WTC11 (cell line): ENCODE results near the gene HMGB4.

Experiments used
- CBFB ChIP-seq: sonication (generic); formaldehyde crosslinking; IDR thresholded peaks from 2 replicates; pipeline ENCODE4 v1.8.1; 2022; ENCODE audit warnings: mild to moderate bottlenecking, low read depth, missing genetic modification reagents
- ESRRA ChIP-seq: sonication (generic); formaldehyde crosslinking; IDR thresholded peaks from 2 replicates; pipeline ENCODE4 v1.8.1; 2022; ENCODE audit warnings: mild to moderate bottlenecking, missing genetic modification reagents, borderline replicate concordance
- ETV6 ChIP-seq: sonication (generic); formaldehyde crosslinking; IDR thresholded peaks from 2 replicates; pipeline ENCODE4 v1.8.1; 2022; ENCODE audit warnings: mild to moderate bottlenecking, missing genetic modification reagents
- FOXK1 ChIP-seq: sonication (generic); formaldehyde crosslinking; IDR thresholded peaks from 2 replicates; pipeline ENCODE4 v1.8.0; 2022; ENCODE audit warnings: mild to moderate bottlenecking, moderate library complexity, missing genetic modification reagents
- JUN ChIP-seq: sonication (generic); formaldehyde crosslinking; IDR thresholded peaks from 2 replicates; pipeline ENCODE4 v1.8.0; 2023; ENCODE audit warnings: mild to moderate bottlenecking, missing genetic modification reagents
- NR1H2 ChIP-seq: sonication (generic); formaldehyde crosslinking; IDR thresholded peaks from 2 replicates; pipeline ENCODE4 v1.9.0; 2021; ENCODE audit warnings: mild to moderate bottlenecking, moderate library complexity, missing genetic modification reagents
- NR3C1 ChIP-seq: sonication (generic); formaldehyde crosslinking; conservative IDR thresholded peaks from 2 replicates; pipeline ENCODE4 v1.8.1; 2023; ENCODE audit warnings: low read depth, mild to moderate bottlenecking, missing genetic modification reagents
- TF ChIP-seq, protein P1 (sequence below): fragments of 200-600 bp; IDR thresholded peaks from 2 replicates; pipeline ENCODE4 v1.8.0; 2022; ENCODE audit warnings: antibody characterized with exemption
- TF ChIP-seq, protein P2 (sequence below): sonication (generic); formaldehyde crosslinking; IDR thresholded peaks from 2 replicates; pipeline ENCODE4 v1.8.1; 2022; ENCODE audit warnings: low read depth, missing genetic modification reagents, borderline replicate concordance
- TF ChIP-seq, protein P3 (sequence below): sonication (generic); formaldehyde crosslinking; IDR thresholded peaks from 2 replicates; pipeline ENCODE4 v1.8.0; 2022; ENCODE audit warnings: mild to moderate bottlenecking, missing genetic modification reagents
- TF ChIP-seq, protein P4 (sequence below): sonication (generic); formaldehyde crosslinking; IDR thresholded peaks from 2 replicates; pipeline ENCODE4 v1.8.1; 2023; ENCODE audit warnings: mild to moderate bottlenecking, missing genetic modification reagents, moderate library complexity
- TF ChIP-seq, protein P5 (sequence below): sonication (generic); formaldehyde crosslinking; IDR thresholded peaks from 2 replicates; pipeline ENCODE4 v1.8.0; 2023; ENCODE audit warnings: missing genetic modification reagents

DNA sequence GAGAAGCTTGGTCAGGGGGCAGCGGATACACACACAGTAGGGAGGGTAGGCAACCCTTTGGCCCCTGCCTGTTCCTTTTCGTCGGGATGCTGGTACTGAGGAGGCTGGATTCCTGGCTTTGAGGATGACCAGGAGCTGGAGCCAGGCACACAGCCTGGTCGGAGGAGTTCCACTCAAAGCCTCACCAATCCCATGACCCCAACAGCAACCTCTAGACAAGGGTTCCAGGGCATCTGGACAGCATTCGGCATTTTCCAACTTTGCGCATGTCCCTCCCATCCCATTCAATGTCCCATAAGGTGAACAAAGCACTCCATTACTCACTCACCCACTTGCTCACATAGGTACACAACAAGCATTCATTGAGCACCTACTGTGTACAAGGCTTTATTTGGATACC, 42.6 kb upstream of the HMGB4 start:
- TF ChIP-seq NR3C1 (CRISPR knock-in tag) = no peak
- TF ChIP-seq, protein P1, sequence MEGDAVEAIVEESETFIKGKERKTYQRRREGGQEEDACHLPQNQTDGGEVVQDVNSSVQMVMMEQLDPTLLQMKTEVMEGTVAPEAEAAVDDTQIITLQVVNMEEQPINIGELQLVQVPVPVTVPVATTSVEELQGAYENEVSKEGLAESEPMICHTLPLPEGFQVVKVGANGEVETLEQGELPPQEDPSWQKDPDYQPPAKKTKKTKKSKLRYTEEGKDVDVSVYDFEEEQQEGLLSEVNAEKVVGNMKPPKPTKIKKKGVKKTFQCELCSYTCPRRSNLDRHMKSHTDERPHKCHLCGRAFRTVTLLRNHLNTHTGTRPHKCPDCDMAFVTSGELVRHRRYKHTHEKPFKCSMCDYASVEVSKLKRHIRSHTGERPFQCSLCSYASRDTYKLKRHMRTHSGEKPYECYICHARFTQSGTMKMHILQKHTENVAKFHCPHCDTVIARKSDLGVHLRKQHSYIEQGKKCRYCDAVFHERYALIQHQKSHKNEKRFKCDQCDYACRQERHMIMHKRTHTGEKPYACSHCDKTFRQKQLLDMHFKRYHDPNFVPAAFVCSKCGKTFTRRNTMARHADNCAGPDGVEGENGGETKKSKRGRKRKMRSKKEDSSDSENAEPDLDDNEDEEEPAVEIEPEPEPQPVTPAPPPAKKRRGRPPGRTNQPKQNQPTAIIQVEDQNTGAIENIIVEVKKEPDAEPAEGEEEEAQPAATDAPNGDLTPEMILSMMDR = no peak
- TF ChIP-seq ETV6 (CRISPR knock-in tag) = no peak
- no peak for TF ChIP-seq CBFB (CRISPR knock-in tag)
- TF ChIP-seq, protein P2, sequence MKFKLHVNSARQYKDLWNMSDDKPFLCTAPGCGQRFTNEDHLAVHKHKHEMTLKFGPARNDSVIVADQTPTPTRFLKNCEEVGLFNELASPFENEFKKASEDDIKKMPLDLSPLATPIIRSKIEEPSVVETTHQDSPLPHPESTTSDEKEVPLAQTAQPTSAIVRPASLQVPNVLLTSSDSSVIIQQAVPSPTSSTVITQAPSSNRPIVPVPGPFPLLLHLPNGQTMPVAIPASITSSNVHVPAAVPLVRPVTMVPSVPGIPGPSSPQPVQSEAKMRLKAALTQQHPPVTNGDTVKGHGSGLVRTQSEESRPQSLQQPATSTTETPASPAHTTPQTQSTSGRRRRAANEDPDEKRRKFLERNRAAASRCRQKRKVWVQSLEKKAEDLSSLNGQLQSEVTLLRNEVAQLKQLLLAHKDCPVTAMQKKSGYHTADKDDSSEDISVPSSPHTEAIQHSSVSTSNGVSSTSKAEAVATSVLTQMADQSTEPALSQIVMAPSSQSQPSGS (CRISPR knock-in tag) = no peak
- TF ChIP-seq ESRRA (CRISPR knock-in tag) = no peak
- TF ChIP-seq FOXK1 (CRISPR knock-in tag) = no peak
- TF ChIP-seq, protein P3, sequence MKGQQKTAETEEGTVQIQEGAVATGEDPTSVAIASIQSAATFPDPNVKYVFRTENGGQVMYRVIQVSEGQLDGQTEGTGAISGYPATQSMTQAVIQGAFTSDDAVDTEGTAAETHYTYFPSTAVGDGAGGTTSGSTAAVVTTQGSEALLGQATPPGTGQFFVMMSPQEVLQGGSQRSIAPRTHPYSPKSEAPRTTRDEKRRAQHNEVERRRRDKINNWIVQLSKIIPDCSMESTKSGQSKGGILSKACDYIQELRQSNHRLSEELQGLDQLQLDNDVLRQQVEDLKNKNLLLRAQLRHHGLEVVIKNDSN (CRISPR knock-in tag) = no peak
- TF ChIP-seq, protein P4, sequence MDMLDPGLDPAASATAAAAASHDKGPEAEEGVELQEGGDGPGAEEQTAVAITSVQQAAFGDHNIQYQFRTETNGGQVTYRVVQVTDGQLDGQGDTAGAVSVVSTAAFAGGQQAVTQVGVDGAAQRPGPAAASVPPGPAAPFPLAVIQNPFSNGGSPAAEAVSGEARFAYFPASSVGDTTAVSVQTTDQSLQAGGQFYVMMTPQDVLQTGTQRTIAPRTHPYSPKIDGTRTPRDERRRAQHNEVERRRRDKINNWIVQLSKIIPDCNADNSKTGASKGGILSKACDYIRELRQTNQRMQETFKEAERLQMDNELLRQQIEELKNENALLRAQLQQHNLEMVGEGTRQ = no peak
- TF ChIP-seq JUN = no peak
- TF ChIP-seq NR1H2 (CRISPR knock-in tag) = no peak
- TF ChIP-seq, protein P5, sequence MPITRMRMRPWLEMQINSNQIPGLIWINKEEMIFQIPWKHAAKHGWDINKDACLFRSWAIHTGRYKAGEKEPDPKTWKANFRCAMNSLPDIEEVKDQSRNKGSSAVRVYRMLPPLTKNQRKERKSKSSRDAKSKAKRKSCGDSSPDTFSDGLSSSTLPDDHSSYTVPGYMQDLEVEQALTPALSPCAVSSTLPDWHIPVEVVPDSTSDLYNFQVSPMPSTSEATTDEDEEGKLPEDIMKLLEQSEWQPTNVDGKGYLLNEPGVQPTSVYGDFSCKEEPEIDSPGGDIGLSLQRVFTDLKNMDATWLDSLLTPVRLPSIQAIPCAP (CRISPR knock-in tag) = no peak
